KOPT-K1 (cell line): ENCODE data around the gene AGRN.

Source experiments
- H3K27ac ChIP-seq: fragments of 200-600 bp; sonication (generic); 2 replicates; pipeline ENCODE4 v1.5.1; 2016; ENCODE audit warnings: antibody characterized with exemption, mild to moderate bottlenecking, low read depth, low read length; ENCODE audit not compliant: poor library complexity, severe bottlenecking
- H3K36me3 ChIP-seq: fragments of 200-600 bp; sonication (generic); 2 replicates; pipeline ENCODE4 v1.5.1; 2017; ENCODE audit warnings: antibody characterized with exemption, mild to moderate bottlenecking, low read length, moderate library complexity; ENCODE audit not compliant: insufficient read depth
- H3K9me3 ChIP-seq: fragments of 200-600 bp; sonication (generic); 2 replicates; pipeline ENCODE4 v1.5.1; 2017; ENCODE audit warnings: antibody characterized with exemption, low read length, mild to moderate bottlenecking; ENCODE audit not compliant: insufficient read depth, poor library complexity, severe bottlenecking

The AGRN gene

DNA sequence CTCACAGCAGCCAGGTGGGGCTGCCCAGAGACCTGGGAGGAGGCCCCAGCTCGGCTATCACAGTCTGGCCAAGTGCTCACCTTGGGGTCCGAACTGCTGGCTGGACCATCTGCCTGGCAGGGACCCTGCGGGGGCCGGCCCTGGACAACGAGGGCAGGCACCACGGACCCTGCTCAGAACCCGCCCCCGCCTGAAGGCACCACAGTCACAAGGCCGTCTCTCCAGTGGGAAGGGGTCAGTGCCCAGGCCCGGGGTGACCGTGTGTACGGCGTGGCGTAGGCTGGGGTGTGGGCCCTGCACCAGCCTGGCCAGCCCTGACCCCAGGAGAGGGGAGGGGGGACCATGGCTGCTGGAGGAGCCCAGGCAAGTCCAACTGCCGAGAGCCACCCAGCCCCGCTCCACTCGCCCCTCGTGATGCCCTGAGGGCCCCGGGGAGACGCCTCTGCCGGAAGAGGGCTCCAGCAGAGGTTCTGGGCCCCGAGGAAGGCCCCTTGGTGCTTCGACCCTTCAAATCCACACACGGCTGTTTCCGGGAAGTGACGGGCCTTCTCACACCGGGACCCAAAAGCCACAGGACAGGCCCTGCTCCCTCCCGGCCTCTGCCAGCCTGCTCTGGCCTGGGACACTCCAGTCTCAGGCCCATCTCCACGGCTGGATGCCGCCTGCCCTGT is 65.4 kb downstream of the AGRN start:
- Histone ChIP-seq H3K36me3 (no peaks in the 10 kb centered on the region), H3K27ac (no peak overlapping the region), H3K9me3 (no peaks in the 10 kb centered on the region)

DNA sequence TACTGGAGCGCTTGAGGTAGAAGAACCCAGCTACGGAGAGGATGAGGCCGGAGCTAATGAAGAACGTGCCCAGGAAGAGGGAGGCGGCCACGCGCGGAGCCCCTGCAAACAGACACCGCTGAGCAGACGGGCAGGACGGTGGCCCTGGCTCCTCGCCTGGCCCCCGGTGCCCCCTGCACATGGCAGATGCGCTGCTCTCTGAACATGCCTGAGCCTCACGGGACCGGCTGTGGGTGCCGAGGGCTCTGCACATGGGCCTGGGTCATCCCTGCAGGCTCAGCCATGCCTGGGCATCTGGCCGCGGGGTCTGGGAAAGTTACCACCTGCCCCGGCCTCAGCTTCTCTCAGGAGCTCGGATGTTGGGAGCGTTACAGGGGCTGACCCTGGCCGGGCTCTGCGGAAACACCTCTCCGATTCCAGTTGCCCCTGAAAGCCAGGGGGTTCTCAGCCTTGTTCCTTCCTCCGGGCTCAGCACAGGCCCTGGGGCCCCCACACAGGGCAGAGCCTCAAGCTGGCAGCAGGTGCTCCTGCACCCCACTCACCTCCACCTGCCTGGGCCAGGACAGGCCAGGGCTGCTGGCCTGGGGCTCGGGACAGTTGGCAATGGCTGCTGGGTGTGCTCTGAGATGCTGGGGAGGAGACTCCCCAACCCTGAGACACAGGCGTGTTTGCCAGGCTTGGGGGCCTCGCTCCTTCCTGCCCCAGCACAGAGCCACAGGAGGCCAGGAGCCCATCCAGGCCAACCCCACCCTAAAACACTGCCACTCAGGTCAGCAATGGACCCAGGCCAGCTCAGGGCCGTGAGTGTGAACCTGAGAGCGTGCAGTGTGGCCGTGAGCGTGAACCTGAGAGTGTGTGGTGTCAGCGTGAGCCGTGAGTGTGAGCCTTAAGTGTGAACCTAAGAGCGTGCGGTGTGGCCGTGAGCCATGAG is 66.3 kb downstream of the AGRN start:
- H3K36me3 ChIP-seq = no peaks in the 10 kb centered on the region
- H3K9me3 ChIP-seq = no peaks in the 10 kb centered on the region
- H3K27ac ChIP-seq = no peak overlapping the region

DNA sequence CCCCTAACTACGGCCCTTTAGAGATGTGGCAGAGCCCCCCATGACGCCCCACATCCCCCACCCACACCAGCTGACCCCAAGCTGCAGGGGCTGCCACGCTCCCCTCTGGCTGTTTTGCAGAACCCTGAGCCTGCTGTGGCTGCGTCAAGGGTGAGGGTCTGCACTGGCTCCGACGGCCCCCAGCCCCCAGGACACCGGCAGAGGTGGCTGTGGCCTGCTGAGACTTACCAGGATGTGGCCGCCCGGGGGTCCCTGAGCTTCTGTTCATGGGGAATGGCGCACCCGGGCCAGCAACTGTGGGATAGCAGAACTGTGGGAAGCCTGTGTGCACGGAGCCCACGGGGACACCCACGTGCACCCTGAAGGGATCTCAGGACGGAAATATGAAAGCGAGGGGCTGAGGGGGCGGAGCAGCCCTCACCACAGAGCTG is 67.0 kb downstream of the AGRN start:
- Histone ChIP-seq H3K27ac (no peak overlapping the region), H3K36me3 (no peaks in the 10 kb centered on the region), H3K9me3 (no peaks in the 10 kb centered on the region)

DNA sequence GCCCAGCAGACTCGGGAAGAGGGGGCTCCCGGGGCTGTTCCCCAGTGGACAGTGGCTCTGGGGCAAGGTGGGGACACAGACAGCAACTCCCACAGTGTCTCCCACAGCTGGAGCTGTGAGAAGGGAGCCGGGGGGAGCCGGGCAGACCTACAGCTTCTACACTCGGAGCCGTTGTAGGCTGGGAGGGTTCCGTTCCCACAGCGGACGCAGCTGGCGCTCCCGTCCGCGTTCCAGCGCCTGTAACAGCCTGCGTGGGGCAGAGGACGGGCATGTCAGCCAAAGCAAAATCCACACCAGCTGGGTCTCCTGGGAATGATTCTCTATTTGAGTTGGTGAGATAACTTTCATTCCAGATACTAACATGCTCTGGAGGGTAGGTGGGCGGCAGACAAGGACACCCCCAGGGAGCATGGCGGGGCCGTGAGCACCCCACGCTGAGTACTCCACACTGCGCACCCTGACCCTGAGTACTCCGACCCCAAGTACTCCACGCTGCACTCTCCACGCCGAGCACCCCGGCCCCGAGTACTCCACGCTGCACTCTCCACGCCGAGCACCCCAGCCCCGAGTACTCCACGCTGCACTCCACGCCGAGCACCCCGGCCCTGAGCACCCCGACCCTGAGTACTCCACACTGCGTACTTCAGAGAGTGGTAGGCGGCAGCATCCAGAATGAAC is 67.6 kb downstream of the AGRN start:
- no peak overlapping the region for H3K27ac ChIP-seq
- no peaks in the 10 kb centered on the region for H3K36me3 ChIP-seq

DNA sequence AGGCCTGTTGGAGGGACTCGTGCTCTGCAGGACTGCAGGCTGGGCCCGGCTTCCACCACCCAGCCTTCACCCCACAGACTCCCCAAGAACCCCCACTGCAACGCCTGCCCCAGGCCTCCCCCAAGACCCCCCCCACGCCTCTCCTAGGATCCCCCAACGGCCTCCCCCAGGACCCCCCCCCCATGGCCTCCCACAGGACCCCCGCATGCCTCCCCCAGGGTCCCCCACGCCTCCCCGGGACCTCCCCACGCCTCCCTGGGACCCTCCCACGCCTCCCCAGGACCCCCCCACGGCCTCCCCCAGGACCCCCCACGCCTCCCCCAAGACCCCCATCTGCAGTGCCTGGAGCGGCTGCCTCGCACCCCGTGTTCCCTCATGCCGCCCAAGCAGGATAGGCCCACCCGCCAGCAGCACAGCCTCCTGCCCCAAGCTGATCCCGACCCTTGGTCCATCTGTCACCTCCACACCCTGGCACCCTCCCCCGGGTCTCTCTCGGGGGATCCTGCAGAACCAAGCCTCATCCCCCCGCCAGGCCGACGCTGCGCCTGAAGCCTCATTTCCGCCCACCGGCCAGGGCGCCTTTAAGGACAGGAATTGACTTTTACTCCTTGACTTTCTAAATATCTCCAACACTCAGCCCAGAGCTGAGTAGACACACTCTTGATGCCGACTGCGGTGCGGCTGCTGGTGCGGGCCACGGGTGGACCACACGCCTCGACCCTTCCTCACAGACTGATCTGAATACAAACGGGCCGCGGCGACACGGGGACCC is 68.3 kb downstream of the AGRN start:
- H3K36me3 ChIP-seq = no peaks in the 10 kb centered on the region
- no peaks in the 10 kb centered on the region for H3K9me3 ChIP-seq
- no peak overlapping the region for H3K27ac ChIP-seq

More for the DNA sequence above, 67.6 kb downstream of the AGRN start:
- H3K9me3 ChIP-seq = no peaks in the 10 kb centered on the region

DNA sequence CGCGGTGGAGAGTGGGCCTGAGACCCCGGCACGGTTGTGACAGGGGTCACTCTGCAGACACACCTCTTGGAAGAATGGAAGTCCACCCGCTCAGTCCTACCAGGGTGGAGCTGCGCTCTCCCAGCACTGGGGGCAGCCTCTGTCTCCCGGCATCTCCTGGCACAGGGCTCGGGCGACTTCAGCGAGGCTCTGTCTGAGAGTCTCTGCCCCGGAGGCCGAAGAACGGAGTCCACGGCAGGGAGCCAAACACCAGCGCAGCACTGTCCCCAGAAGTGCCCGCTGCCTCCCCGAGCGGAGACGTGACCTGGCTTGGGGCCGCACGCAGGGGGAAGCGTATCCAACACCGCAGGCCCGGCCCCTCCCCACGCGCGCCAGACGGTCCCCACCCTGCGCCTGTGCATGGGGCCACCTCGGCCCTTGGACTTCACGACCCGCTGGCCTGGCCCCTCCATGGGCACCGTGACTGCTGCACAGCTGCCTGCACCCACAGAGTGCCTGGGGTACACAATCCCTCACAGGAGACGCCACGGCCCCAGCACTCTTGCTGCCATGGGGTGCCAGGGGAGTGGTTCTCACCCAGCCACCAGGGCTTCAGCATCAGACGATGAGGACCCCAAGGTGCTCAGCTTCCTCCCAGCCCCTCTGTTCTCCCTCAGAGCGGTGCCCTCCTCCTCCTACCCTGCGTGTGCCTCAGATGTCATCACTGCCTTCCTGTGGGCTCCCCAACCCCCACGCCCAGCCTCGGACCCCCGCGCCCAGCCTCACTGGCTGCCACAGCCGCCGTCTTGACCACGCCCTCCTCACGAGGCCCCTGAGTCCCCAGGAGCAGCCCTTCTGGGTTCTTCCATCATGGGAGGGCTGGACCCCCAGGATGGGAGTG is 69.1 kb downstream of the AGRN start:
- H3K36me3 ChIP-seq = no peaks in the 10 kb centered on the region
- H3K9me3 ChIP-seq = no peaks in the 10 kb centered on the region
- H3K27ac ChIP-seq = no peak overlapping the region

DNA sequence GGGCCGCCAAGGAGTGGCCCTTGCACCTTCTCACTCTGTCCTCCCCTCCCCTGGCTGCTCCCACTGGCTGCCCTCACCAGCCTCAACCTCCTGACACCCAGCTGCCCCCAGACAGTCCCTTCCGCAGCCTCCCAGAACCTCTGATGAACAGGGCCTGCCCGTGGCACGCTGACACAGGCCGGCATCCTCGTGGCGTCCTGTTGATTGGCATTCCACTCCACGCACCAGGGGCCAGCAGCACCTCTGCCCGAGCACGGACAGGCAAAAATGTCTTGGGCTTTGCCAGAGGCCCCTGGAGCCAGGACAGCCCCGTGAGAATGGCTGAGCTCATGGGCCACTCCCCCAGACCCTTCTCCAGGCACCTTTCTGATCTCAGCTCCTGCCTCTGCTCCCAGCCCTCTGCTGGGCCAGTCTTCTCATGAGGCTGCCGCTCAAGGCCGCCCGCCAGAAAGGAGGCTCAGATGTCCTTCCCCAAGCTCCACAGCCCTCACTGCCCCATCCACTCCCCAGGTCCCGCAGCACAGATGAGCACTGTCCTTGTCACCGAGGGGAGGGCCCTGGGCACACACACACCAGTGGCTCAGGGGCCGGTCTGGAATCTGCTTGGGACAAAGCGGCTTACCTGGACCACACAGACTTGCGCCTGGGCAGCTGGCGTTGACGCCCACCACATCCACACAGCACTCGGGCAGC is 70.0 kb downstream of the AGRN start:
- Histone ChIP-seq H3K27ac (no peak overlapping the region), H3K36me3 (no peaks in the 10 kb centered on the region), H3K9me3 (no peaks in the 10 kb centered on the region)

DNA sequence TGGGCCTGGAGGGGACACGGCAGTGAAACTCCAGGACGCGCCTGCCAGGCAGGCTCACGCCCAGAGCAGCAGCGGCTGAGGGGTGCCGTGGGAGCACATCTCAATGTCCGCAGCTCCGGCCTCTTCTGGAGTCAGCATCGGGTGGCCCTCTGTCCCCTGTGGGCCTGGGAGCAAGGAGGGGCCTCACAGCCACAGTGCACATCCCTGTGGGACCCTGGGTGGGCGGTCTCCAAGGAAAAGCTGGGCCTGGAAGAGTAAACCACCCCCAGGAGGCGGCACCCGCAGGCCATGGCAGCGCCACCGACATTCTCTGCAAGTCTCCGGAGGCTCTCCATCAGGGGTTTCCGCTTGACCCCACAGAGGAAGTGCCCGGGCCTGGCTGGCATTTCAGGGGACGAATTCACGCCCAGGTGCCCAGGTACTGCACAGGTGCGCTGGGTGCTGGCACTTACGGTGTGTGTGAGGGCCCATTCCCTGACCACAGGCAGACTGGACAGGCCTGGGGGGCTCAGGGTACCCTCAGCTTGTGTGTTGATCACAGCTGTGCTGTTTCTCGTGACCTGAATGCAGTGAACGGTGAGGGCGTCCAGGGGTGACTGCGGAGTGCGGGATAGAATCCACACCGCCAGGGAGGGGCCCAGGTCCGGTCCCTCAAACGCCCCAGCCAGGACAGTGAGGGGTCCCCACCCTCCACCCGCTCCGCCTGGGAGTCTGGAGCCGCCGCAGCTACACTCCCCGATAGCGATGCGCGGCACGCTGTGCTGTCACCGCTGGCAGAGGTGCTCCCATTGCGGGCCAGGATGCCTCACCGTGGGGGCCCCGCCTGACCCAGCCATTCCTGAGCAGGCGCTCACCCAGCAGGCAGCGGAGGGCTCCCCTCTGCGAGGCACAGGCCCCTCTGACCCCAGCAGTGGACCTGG is 70.8 kb downstream of the AGRN start:
- Histone ChIP-seq H3K9me3 (no peaks in the 10 kb centered on the region), H3K27ac (no peak overlapping the region), H3K36me3 (no peaks in the 10 kb centered on the region)

DNA sequence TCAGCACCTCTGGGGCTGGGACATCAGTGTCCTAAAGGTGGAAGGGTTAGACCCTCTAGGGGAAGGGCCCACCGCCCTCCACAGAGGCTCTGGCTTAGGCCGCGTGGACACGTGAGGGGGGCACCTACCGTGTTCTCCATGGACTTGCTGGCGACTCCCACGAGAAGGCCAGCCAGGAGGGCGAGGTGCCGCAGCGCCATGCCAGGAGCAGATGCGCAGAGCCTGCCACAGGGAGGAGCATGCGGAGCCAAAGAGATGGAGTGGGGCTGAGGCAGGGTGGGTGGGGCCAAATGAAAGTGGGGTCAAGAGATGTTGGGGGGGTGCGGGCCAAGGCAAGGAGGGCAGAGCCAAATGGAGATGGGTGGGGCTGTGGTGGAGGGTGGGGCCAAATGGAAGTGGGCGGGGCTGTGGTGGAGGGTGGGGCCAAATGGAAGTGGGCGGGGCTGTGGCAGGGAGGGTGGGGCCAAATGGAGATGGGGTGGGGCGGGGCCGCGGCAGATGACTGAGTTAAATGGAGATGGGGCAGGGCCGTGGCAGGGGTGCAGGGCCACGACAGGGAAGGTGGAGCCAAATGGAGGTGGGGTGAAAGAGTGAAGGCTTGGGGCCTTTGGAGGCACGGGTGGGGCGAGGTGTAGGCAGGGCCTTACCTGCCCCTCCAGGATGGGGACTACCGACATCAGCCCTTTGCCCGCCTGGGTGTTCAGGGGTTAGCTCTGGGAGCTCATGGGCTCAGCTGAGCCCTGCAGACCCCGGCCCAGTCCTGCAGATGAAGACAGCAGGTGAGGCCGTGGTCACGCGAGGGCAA is 71.6 kb downstream of the AGRN start:
- H3K36me3 ChIP-seq = no peaks in the 10 kb centered on the region
- no peaks in the 10 kb centered on the region for H3K9me3 ChIP-seq
- no peak overlapping the region for H3K27ac ChIP-seq

DNA sequence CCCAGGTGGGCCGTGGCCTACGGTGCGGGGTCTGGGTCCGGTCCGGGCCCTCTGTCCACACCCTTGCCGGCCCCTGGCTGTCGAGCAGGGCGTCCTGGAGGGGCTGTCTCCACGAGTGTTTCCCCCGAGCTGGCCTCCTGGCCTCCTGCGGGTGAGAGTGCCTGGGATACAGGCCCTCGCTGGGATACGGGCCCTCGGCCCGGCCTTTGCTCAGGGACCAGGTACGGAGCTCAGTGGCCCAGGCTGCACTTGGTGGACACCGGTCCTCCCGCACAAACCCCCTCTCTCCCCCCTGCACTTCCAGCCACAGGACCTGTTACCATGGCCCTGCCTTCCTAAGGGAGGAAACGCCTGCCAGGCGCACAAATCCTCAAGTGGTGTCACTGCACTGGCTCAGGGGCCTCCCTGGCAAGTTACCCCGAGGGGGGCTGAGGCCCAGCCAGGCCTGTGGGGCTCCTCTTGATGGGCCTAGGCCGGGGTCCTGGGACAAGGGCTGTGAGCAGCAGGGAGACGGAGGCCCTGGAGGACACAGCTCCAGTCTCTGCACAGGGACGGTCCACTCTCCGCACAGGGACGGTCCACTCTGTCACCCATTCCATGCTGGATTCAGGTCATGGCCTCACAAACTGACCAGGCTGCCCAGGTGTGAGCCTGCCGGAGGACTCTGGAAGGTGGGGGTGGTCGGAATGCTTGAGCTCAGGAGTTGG is 72.4 kb downstream of the AGRN start:
- H3K36me3 ChIP-seq = no peaks in the 10 kb centered on the region
- no peak overlapping the region for H3K27ac ChIP-seq
- H3K9me3 ChIP-seq = no peaks in the 10 kb centered on the region

DNA sequence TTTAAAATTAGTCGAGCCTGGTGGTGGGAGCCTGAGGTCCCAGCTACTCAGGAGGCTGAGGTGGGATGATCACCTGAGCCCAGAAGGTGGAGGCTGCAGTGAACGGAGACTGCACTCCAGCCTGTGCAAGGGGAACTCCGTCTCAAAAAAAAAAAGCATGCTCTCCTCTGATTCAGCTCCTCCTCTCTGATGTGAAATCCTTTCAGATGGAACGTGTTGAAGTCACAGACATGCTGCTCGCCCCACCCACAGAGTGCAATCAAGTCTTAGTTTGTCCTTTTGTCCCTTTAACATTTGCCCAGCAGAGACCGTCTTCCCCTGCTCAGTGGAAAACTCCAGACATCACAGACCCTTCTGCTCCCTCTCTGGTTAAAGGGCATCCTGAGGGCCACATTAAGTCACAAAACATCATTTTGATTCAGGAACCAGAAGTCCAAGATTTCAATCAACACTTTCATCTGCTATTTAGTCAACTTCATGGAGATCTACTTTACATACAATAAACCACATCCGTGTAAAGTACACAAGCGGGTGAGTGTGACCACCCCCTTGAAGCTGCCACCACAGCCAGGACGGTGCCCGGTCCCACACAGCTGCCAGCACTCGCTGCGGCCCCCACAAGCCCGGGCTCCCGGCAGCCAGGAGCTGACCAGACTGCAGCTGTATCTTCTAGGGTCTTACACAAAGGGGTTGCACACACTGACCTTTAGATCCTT is 73.1 kb downstream of the AGRN start:
- H3K9me3 ChIP-seq = no peaks in the 10 kb centered on the region
- no peaks in the 10 kb centered on the region for H3K36me3 ChIP-seq
- no peak overlapping the region for H3K27ac ChIP-seq
